T-cell (primary cell): Measurements from ENCODE around the gene FAM114A1. TPM values are rescaled to one million over a fixed set of nuclear protein-coding genes. Genes with fewer than 3 reads are reported as not detected.
A peak's percentile ranks its signal among the peaks of the same experiment; 100 is the strongest.

Source experiments
- ATAC-seq, 4 experiments: fragments of 200-7000 bp in 3 of 4; fragments of 150-1000 bp in 1 of 4; cut with Tn5 transposase; replicated peaks in 1 of 4; 1 replicate in 3 of 4; 2 replicates in 1 of 4; pipeline ENCODE4 v1.10.0; 2021; ENCODE audit warnings: moderate library complexity in 3 of 4, mild to moderate bottlenecking in 2 of 4, moderate number of reproducible peaks in 1 of 4
- CTCF ChIA-PET, 2 donors: fragments of 300-600 bp; sonication (Branson Sonifier 250); formaldehyde crosslinking; loops; one replicate each; lab custom pipeline; 2022; ENCODE audit warnings: antibody characterized with exemption in 2 of 2; lab: Charles Lee
- POLR2A ChIA-PET, 2 donors: fragments of 300-600 bp; sonication (Branson Sonifier 250); formaldehyde crosslinking; loops; one replicate each; lab custom pipeline; 2022; ENCODE audit warnings: antibody characterized with exemption in 2 of 2; lab: Charles Lee
- DNase-seq, 35 experiments: peaks; one replicate each; pipeline versions ENCODE4 v3.0.0 to v3.0.0-alpha.2; 2013 to 2023
- H3K27ac ChIP-seq: one replicate; pipeline ENCODE4 v1.5.1; 2013; ENCODE audit warnings: low read length
- H3K27me3 ChIP-seq, 2 experiments: replicated peaks in 1 of 2; 1 replicate in 1 of 2; 2 replicates in 1 of 2; pipeline versions ENCODE4 v1.6.1 to v1.7.0; 2013; ENCODE audit warnings: low read length in 1 of 2, mixed read lengths in 1 of 2; ENCODE audit not compliant: control insufficient read depth in 2 of 2, insufficient read depth in 2 of 2; ENCODE audit errors: extremely low read depth in 1 of 2
- H3K36me3 ChIP-seq, 2 donors: 1 replicate in 1 of 2; 2 replicates in 1 of 2; pipeline versions ENCODE4 v1.6.1 to v1.7.0; 2013; ENCODE audit warnings: low read length in 1 of 2; ENCODE audit not compliant: control insufficient read depth in 2 of 2, insufficient read depth in 1 of 2; ENCODE audit errors: extremely low read depth in 1 of 2
- H3K4me1 ChIP-seq, 2 experiments: 1 replicate in 1 of 2; 2 replicates in 1 of 2; pipeline versions ENCODE4 v1.6.1 to v1.7.0; 2013; ENCODE audit warnings: low read length in 2 of 2, mixed read lengths in 1 of 2; ENCODE audit not compliant: insufficient read depth in 2 of 2, control insufficient read depth in 1 of 2; ENCODE audit errors: extremely low read depth in 1 of 2
- H3K4me3 ChIP-seq, 2 donors: 1 replicate in 1 of 2; 2 replicates in 1 of 2; pipeline versions ENCODE4 v1.5.1 to v1.7.0; 2013; ENCODE audit warnings: mild to moderate bottlenecking in 2 of 2, low read length in 1 of 2, moderate library complexity in 1 of 2; ENCODE audit not compliant: control insufficient read depth in 1 of 2; ENCODE audit errors: extremely low read depth in 1 of 2
- H3K9me3 ChIP-seq: 2 replicates; pipeline ENCODE4 v1.7.0; 2013
- H3K27ac Mint-ChIP-seq, 2 donors: one replicate each; pipeline ENCODE4 v1.8.0; 2020 to 2021; ENCODE audit warnings: mild to moderate bottlenecking in 2 of 2, mixed read lengths in 2 of 2
- H3K27me3 Mint-ChIP-seq, 2 donors: one replicate each; pipeline ENCODE4 v1.8.0; 2021 to 2022; ENCODE audit warnings: mixed read lengths in 2 of 2
- H3K36me3 Mint-ChIP-seq: one replicate; pipeline ENCODE4 v1.8.0; 2021; ENCODE audit warnings: mixed read lengths
- H3K4me1 Mint-ChIP-seq, 3 donors: one replicate each; pipeline ENCODE4 v1.8.0; 2020 to 2022; ENCODE audit warnings: mixed read lengths in 3 of 3, mild to moderate bottlenecking in 1 of 3
- H3K4me3 Mint-ChIP-seq, 3 donors: one replicate each; pipeline ENCODE4 v1.8.0; 2020 to 2022; ENCODE audit warnings: mild to moderate bottlenecking in 3 of 3, mixed read lengths in 3 of 3, moderate library complexity in 3 of 3
- H3K9me3 Mint-ChIP-seq, 3 donors: one replicate each; pipeline ENCODE4 v1.8.0; 2020 to 2022; ENCODE audit warnings: mixed read lengths in 3 of 3
- WGBS: methylation state at CpG from one replicate; pipeline ENCODE4 v1.1.5; 2013; ENCODE audit warnings: missing lambda C conversion rate; ENCODE audit not compliant: insufficient coverage; 5-methylcytosine and 5-hydroxymethylcytosine counted together
- total RNA-seq, 35 experiments: library from RNA in 6 of 35; stranded (reverse) in 6 of 35; fragments of 120-200 nt in 1 of 35; gene quantifications; one replicate each; pipeline versions ENCODE4 v1.2.1 to v1.2.4 and lab custom pipeline; 2013 to 2026

FAM114A1 gene
- total RNA-seq, 5 donors from 2014 or later (not counting 1 experiment from before 2014, with no cell fraction given) = 0.35 to 0.79 (median 0.39) TPM; not detected in 1

DNA sequence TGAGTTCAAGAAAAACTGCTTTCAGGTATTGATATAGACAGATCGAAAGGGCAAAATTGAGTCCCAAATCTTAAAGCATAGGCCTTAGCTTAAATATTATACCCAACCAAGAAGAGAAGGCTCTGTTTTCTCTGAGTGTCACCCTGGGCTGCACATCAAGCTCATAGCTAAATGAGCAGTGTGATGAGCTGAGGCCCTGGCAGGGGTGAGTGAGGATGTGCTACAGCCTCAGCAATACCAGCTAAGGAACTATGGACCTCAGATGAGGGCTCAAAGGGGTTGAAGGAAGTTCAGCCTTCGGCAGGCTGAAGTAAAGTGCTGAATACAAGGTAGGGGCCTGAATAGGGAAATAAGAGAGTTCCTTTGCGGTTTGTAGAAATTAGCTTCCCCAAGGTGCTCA is 79.3 kb downstream of the FAM114A1 start:
- Mint-ChIP-seq H3K27ac (no peak overlapping the region), H3K27me3 (no peaks in the 10 kb centered on the region), H3K9me3 (no peaks in the 10 kb centered on the region), H3K4me1 (peaks cover 21 to 31% (median 28%) of the 10 kb centered on the region in 3 donors), H3K4me3 (no peak overlapping the region), H3K36me3 (no peaks in the 10 kb centered on the region)
- Histone ChIP-seq H3K27ac (no peak overlapping the region), H3K4me3 (no peak overlapping the region), H3K36me3 (no peaks in the 10 kb centered on the region), H3K27me3 (no peaks in the 10 kb centered on the region), H3K4me1 (peaks cover 7 to 13% of the 10 kb centered on the region in 2 experiments), H3K9me3 (no peaks in the 10 kb centered on the region)
- no peak for ATAC-seq
- ChIA-PET POLR2A (interaction anchor here in 1 of 2 donors (0.8 kb wide), 1 partner anchor 18 kb away, joined by 3 read pairs; no protein-coding TSS in a partner anchor), CTCF (no interaction called here)
- no peak for DNase-seq
- 70% methylated on average over 2 of the region's 3 CpGs for WGBS

DNA sequence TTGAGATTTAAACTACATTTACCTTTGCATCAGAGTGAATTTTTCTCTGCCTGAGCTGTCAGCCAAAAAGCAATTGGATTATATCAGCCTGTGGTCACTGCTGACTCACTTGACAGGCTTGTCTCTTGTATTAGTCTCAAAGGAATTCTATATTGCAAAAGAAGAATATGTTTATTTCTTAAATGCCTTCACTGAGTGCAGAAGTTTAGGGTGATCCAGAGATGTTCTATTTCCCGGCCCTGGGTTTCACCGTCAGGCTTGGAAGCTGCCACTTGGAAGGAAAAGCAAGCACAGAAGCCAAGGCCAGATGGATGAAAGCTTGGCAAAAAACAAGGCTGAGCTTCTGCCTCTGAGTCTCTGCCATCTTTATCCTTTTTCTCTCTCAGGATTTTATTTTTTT is 80.9 kb downstream of the FAM114A1 start:
- ChIA-PET POLR2A (interaction anchor here (0.7 to 1.1 kb wide), 2 partner anchors 174 to 235 kb away, joined by 4 to 9 read pairs; no protein-coding TSS in a partner anchor), CTCF (interaction anchor here (0.5 to 2.3 kb wide), 8 partner anchors 26 to 186 kb away, joined by 3 to 16 read pairs (median 6); no protein-coding TSS in a partner anchor)
- WGBS = 100% methylated on average over 2 of the region's 2 CpGs
- H3K4me3 ChIP-seq = no peak overlapping the region
- Mint-ChIP-seq H3K4me1 (peaks cover 21 to 31% (median 28%) of the 10 kb centered on the region in 3 donors), H3K27ac (peak overlapping the region in 1 of 2 donors; percentile 91), H3K27me3 (no peaks in the 10 kb centered on the region), H3K9me3 (no peaks in the 10 kb centered on the region), H3K4me3 (no peak overlapping the region), H3K36me3 (no peaks in the 10 kb centered on the region)
- peaks cover 7 to 13% of the 10 kb centered on the region in 2 experiments for H3K4me1 ChIP-seq
- no peaks in the 10 kb centered on the region for H3K9me3 ChIP-seq
- H3K27ac ChIP-seq = peak overlapping the region; percentile 48
- DNase-seq = no peak
- ATAC-seq = no peak
- H3K27me3 ChIP-seq = no peaks in the 10 kb centered on the region
- H3K36me3 ChIP-seq = no peaks in the 10 kb centered on the region

DNA sequence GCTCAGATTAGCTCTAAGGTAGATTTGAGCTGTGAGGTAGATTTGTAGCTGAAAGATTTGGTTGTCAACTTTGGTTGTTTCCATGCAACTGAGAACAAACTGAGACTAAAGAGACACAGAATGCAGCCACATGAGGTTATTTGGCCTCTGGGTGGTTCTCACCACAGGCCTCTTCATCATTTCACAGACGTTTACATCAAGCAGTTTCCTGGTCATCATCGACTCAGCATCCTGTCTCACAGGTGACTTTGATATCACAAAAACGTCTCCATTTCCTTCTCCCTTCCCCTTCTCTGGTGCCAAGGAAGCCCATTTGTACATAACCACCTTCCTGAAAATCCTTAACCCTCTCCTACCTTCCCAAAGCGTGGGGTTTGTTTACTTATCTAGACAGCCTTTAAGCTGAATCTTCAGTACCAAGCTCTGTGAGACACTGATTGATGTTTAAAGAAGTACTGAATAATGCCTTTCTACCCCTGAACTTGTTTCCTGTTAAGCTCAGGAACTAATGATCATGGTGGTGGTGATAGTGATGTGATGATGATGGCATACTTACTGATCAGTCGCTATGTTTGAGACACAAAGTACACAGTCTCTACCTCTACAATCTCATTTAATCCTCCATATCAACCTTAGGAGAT is 81.9 kb downstream of the FAM114A1 start:
- H3K4me1 ChIP-seq = peaks cover 7 to 13% of the 10 kb centered on the region in 2 experiments
- peak overlapping the region in 1 of 3 donors; percentile 8 for H3K4me3 Mint-ChIP-seq
- DNase-seq (peak in 33 of 35 experiments; percentile 3 to 78 (median 38)), ATAC-seq (peak; percentile 78 to 94 (median 91))
- ChIA-PET CTCF (interaction anchor here (0.6 to 2.3 kb wide), 11 partner anchors 11 to 232 kb away, joined by 3 to 16 read pairs (median 7); no protein-coding TSS in a partner anchor), POLR2A (interaction anchor here (0.5 to 2.0 kb wide), 10 partner anchors 36 to 1333 kb away, joined by 3 to 11 read pairs (median 4); no protein-coding TSS in a partner anchor)
- H3K4me3 ChIP-seq = no peak overlapping the region
- peaks cover 21 to 31% (median 28%) of the 10 kb centered on the region in 3 donors for H3K4me1 Mint-ChIP-seq
- H3K9me3 ChIP-seq = no peaks in the 10 kb centered on the region
- H3K27me3 Mint-ChIP-seq = no peaks in the 10 kb centered on the region
- H3K36me3 ChIP-seq = no peaks in the 10 kb centered on the region
- 0% methylated on average over 3 of the region's 5 CpGs for WGBS
- H3K27me3 ChIP-seq = no peaks in the 10 kb centered on the region
- peak overlapping the region; percentile 48 for H3K27ac ChIP-seq
- peak overlapping the region; percentile 88 to 91 for H3K27ac Mint-ChIP-seq
- H3K9me3 Mint-ChIP-seq = no peaks in the 10 kb centered on the region
- no peaks in the 10 kb centered on the region for H3K36me3 Mint-ChIP-seq

DNA sequence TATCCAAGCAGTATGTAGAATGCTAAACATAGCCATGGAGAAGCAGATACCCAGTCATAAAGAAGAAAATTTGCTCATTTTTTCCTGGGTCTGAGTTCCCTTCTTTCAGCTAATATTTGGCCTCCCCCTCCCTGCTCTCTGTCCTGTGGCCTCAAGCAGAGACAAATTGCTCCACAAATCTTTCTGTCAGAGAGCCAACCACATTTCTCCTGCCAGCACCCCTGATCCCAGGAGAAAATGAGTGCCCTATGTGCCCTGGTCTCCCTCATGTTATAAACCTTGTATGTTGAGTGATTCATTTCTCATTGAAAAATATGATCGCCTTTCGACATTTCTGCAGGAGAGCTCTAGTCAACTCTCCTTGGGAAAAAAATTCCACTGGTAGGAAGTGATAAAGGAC is 82.6 kb downstream of the FAM114A1 start:
- H3K4me3 Mint-ChIP-seq = no peak overlapping the region
- CTCF ChIA-PET = interaction anchor here (0.7 to 2.3 kb wide), 8 partner anchors 35 to 231 kb away, joined by 3 to 16 read pairs (median 6); no protein-coding TSS in a partner anchor

DNA sequence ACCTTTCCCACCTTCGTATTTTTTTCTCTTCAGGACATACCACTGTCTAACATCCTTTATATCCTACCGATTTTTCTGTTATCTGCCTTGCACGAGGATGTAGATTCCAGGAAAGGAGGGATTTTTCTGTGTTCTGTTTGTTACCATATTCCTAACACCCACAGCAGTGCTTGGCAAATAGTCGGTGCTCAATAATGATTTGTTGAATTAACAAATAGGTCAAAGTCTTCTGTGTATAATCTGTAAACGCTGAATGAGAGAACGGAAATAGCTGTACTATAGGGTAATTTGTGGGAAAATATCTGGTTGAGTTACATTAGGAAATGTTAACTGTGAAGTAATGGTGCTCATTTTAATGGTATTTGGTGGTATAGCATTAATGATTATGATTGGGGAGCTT is 83.1 kb downstream of the FAM114A1 start:
- POLR2A ChIA-PET = interaction anchor here (0.6 to 2.0 kb wide), 4 partner anchors 56 to 614 kb away, joined by 3 to 11 read pairs (median 4); no protein-coding TSS in a partner anchor
- Mint-ChIP-seq H3K27me3 (no peaks in the 10 kb centered on the region), H3K27ac (no peak overlapping the region), H3K4me1 (peaks cover 21 to 31% (median 28%) of the 10 kb centered on the region in 3 donors), H3K4me3 (no peak overlapping the region), H3K9me3 (no peaks in the 10 kb centered on the region), H3K36me3 (no peaks in the 10 kb centered on the region)
- no peak for ATAC-seq
- H3K4me1 ChIP-seq = peaks cover 7 to 13% of the 10 kb centered on the region in 2 experiments
- no peak for DNase-seq
- WGBS = 95% methylated on average over 2 of the region's 6 CpGs
- H3K36me3 ChIP-seq = no peaks in the 10 kb centered on the region
- CTCF ChIA-PET = interaction anchor here (0.6 to 2.3 kb wide), 3 partner anchors 48 to 899 kb away, joined by 3 to 16 read pairs (median 6); no protein-coding TSS in a partner anchor
- no peak overlapping the region for H3K4me3 ChIP-seq
- H3K27ac ChIP-seq = no peak overlapping the region
- no peaks in the 10 kb centered on the region for H3K9me3 ChIP-seq
- no peaks in the 10 kb centered on the region for H3K27me3 ChIP-seq

More for the DNA sequence above, 82.6 kb downstream of the FAM114A1 start:
- ATAC-seq (no peak), DNase-seq (no peak)
- Histone ChIP-seq H3K4me1 (peaks cover 7 to 13% of the 10 kb centered on the region in 2 experiments), H3K27me3 (no peaks in the 10 kb centered on the region), H3K36me3 (no peaks in the 10 kb centered on the region), H3K27ac (peak overlapping the region; percentile 48), H3K9me3 (no peaks in the 10 kb centered on the region), H3K4me3 (no peak overlapping the region)
- H3K9me3 Mint-ChIP-seq = no peaks in the 10 kb centered on the region
- no peaks in the 10 kb centered on the region for H3K27me3 Mint-ChIP-seq
- H3K36me3 Mint-ChIP-seq = no peaks in the 10 kb centered on the region
- no CpG with 5 or more reads among the region's 2 CpGs for WGBS
- POLR2A ChIA-PET = interaction anchor here (0.5 to 2.0 kb wide), 5 partner anchors 35 to 1333 kb away, joined by 3 to 11 read pairs (median 4); no protein-coding TSS in a partner anchor
- peak overlapping the region in 1 of 2 donors; percentile 25 for H3K27ac Mint-ChIP-seq
- peaks cover 21 to 31% (median 28%) of the 10 kb centered on the region in 3 donors for H3K4me1 Mint-ChIP-seq

GRCh38 chr4:38951598-38951997 is 84.0 kb downstream of the FAM114A1 start:
- DNase-seq (no peak), ATAC-seq (no peak)
- no peaks in the 10 kb centered on the region for H3K27me3 Mint-ChIP-seq
- H3K9me3 ChIP-seq = no peaks in the 10 kb centered on the region
- H3K27me3 ChIP-seq = no peaks in the 10 kb centered on the region
- CTCF ChIA-PET = interaction anchor here in 1 of 2 donors (0.6 kb wide), 1 partner anchor 192 kb away, joined by 3 read pairs; no protein-coding TSS in a partner anchor
- H3K36me3 ChIP-seq = no peaks in the 10 kb centered on the region
- no peaks in the 10 kb centered on the region for H3K9me3 Mint-ChIP-seq
- no peak overlapping the region for H3K27ac Mint-ChIP-seq
- POLR2A ChIA-PET = no interaction called here
- H3K36me3 Mint-ChIP-seq = no peaks in the 10 kb centered on the region
- H3K4me3 Mint-ChIP-seq = no peak overlapping the region
- H3K4me3 ChIP-seq = no peak overlapping the region
- no CpG with 5 or more reads among the region's 2 CpGs for WGBS
- peaks cover 7 to 13% of the 10 kb centered on the region in 2 experiments for H3K4me1 ChIP-seq
- H3K27ac ChIP-seq = no peak overlapping the region
- peaks cover 21 to 31% (median 28%) of the 10 kb centered on the region in 3 donors for H3K4me1 Mint-ChIP-seq
